WTC11 (cell line): ENCODE results near the gene YARS1.

ENCODE experiments used
- ESRRA ChIP-seq: sonication (generic); formaldehyde crosslinking; IDR thresholded peaks from 2 replicates; pipeline ENCODE4 v1.8.1; 2022; ENCODE audit warnings: mild to moderate bottlenecking, missing genetic modification reagents, borderline replicate concordance
- IRF2 ChIP-seq: sonication (generic); formaldehyde crosslinking; IDR thresholded peaks from 2 replicates; pipeline ENCODE4 v1.8.0; 2022; ENCODE audit warnings: low read depth, missing genetic modification reagents, borderline replicate concordance
- TCF7 ChIP-seq: sonication (generic); formaldehyde crosslinking; IDR thresholded peaks from 2 replicates; pipeline ENCODE4 v1.8.0; 2022; ENCODE audit warnings: mild to moderate bottlenecking, low read depth, missing genetic modification reagents, moderate library complexity
- ZNF121 ChIP-seq: sonication (generic); formaldehyde crosslinking; IDR thresholded peaks from 2 replicates; pipeline ENCODE4 v1.8.0; 2023; ENCODE audit warnings: missing genetic modification reagents
- ZNF396 ChIP-seq: fragments of 250-450 bp; sonication (Bioruptor Pico); IDR thresholded peaks from 2 replicates; pipeline ENCODE4 v1.8.0; 2021; ENCODE audit warnings: mild to moderate bottlenecking, moderate library complexity, borderline replicate concordance
- TF ChIP-seq, protein P1 (sequence below): sonication (generic); formaldehyde crosslinking; IDR thresholded peaks from 2 replicates; pipeline ENCODE4 v1.8.0; 2022; ENCODE audit warnings: mild to moderate bottlenecking, missing genetic modification reagents
- TF ChIP-seq, protein P2 (sequence below): fragments of 200-600 bp; IDR thresholded peaks from 2 replicates; pipeline ENCODE4 v1.8.0; 2022; ENCODE audit warnings: antibody characterized with exemption
- TF ChIP-seq, protein P3 (sequence below): sonication (generic); formaldehyde crosslinking; IDR thresholded peaks from 2 replicates; pipeline ENCODE4 v1.8.0; 2022; ENCODE audit warnings: mild to moderate bottlenecking, missing genetic modification reagents
- TF ChIP-seq, protein P4 (sequence below): sonication (generic); formaldehyde crosslinking; conservative IDR thresholded peaks from 2 replicates; pipeline ENCODE4 v1.8.1; 2022; ENCODE audit warnings: mild to moderate bottlenecking, missing genetic modification reagents

DNA sequence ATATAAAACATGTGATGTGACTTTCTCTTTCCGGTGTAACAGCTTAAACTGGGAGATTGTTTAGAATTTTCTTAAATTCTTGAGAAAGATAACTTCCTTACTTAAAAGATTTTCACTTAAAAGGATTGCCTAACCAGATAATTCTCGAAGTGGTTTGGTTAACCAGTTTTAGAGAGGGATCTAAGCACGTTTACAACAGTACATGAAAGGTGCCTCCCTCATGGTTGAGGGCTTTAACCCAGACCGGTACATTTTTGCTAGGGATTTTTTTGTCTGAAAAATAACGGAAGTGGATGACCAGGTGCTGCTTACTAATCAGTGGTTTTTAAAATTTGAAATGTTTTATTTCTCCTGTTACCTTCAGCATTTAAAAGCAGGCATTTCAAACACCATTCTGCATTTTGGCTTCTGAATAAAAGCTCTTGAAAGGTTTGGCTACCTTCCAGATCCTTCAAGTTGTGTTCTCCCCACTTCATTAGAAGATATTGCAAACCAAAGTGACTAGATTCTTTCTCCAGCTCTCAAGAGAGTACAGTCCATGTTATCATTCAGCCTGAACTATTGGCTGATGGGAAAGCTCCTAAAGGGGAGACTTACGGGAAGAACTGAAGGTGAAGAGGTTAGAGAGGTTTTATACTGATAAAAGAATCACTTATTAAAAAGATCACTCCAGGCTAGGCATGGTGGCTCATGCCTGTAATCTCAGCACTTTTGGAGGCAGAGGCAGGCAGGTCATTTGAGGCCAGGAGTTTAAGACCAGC is 13.1 kb upstream of the YARS1 start:
- TF ChIP-seq, protein P1, sequence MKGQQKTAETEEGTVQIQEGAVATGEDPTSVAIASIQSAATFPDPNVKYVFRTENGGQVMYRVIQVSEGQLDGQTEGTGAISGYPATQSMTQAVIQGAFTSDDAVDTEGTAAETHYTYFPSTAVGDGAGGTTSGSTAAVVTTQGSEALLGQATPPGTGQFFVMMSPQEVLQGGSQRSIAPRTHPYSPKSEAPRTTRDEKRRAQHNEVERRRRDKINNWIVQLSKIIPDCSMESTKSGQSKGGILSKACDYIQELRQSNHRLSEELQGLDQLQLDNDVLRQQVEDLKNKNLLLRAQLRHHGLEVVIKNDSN (CRISPR knock-in tag): no peak
- TF ChIP-seq, protein P2, sequence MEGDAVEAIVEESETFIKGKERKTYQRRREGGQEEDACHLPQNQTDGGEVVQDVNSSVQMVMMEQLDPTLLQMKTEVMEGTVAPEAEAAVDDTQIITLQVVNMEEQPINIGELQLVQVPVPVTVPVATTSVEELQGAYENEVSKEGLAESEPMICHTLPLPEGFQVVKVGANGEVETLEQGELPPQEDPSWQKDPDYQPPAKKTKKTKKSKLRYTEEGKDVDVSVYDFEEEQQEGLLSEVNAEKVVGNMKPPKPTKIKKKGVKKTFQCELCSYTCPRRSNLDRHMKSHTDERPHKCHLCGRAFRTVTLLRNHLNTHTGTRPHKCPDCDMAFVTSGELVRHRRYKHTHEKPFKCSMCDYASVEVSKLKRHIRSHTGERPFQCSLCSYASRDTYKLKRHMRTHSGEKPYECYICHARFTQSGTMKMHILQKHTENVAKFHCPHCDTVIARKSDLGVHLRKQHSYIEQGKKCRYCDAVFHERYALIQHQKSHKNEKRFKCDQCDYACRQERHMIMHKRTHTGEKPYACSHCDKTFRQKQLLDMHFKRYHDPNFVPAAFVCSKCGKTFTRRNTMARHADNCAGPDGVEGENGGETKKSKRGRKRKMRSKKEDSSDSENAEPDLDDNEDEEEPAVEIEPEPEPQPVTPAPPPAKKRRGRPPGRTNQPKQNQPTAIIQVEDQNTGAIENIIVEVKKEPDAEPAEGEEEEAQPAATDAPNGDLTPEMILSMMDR: no peak
- TF ChIP-seq ZNF121 (CRISPR knock-in tag) (no peak), IRF2 (CRISPR knock-in tag) (no peak), ESRRA (CRISPR knock-in tag) (no peak), TCF7 (CRISPR knock-in tag) (no peak), ZNF396 (CRISPR knock-in tag) (no peak)
- TF ChIP-seq, protein P3, sequence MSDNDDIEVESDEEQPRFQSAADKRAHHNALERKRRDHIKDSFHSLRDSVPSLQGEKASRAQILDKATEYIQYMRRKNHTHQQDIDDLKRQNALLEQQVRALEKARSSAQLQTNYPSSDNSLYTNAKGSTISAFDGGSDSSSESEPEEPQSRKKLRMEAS (CRISPR knock-in tag): no peak
- TF ChIP-seq, protein P4, sequence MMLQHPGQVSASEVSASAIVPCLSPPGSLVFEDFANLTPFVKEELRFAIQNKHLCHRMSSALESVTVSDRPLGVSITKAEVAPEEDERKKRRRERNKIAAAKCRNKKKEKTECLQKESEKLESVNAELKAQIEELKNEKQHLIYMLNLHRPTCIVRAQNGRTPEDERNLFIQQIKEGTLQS: no peak
